HG03460 (cell line): ENCODE results near the gene PLCB1.
"Not testable (repeated sequence)": the region's sequence is repeated elsewhere in the genome, so short reads cannot be mapped to it uniquely, and the experiment has no call there.

Source experiments
- ATAC-seq: cut with Tn5 transposase; IDR thresholded peaks from one replicate; pipeline ENCODE4 v1.9.1; 2021; ENCODE audit not compliant: unreplicated experiment

PLCB1 gene

GRCh38 chr20:8155229-8155628 is 23.2 kb downstream of the PLCB1 start:
- no peak for ATAC-seq

GRCh38 chr20:8155812-8156211 is 23.7 kb downstream of the PLCB1 start:
- no peak for ATAC-seq

- peak; percentile 60 for ATAC-seq
Observed at GRCh38 chr20:8156235-8157079, 24.4 kb downstream of the PLCB1 start.

GRCh38 chr20:8159217-8159616 is 27.2 kb downstream of the PLCB1 start:
- ATAC-seq, result not testable (repeated sequence)

GRCh38 chr20:8161264-8162071 is 29.4 kb downstream of the PLCB1 start:
- no peak for ATAC-seq

GRCh38 chr20:8162610-8163009 is 30.5 kb downstream of the PLCB1 start:
- ATAC-seq, result no peak

GRCh38 chr20:8163543-8163942 is 31.5 kb downstream of the PLCB1 start:
- ATAC-seq, result no peak

- ATAC-seq, result no peak
Observed at GRCh38 chr20:8166730-8167129, 34.7 kb downstream of the PLCB1 start.

GRCh38 chr20:8168785-8169288 is 36.8 kb downstream of the PLCB1 start:
- ATAC-seq, result no peak

GRCh38 chr20:8170921-8171320 is 38.9 kb downstream of the PLCB1 start:
- no peak for ATAC-seq

GRCh38 chr20:8172191-8172590 is 40.1 kb downstream of the PLCB1 start:
- no peak for ATAC-seq

GRCh38 chr20:8175741-8176675 is 43.9 kb downstream of the PLCB1 start:
- ATAC-seq, result no peak

GRCh38 chr20:8183526-8183925 is 51.5 kb downstream of the PLCB1 start:
- no peak for ATAC-seq

GRCh38 chr20:8187740-8188139 is 55.7 kb downstream of the PLCB1 start:
- no peak for ATAC-seq

- ATAC-seq, result no peak
Observed at GRCh38 chr20:8190043-8190880, 58.2 kb downstream of the PLCB1 start.

GRCh38 chr20:8194721-8195120 is 62.7 kb downstream of the PLCB1 start:
- no peak for ATAC-seq

- no peak for ATAC-seq
Observed at GRCh38 chr20:8196096-8196495, 64.0 kb downstream of the PLCB1 start.

- ATAC-seq, result no peak
Observed at GRCh38 chr20:8200220-8200619, 68.2 kb downstream of the PLCB1 start.

- ATAC-seq, result no peak
Observed at GRCh38 chr20:8203366-8203765, 71.3 kb downstream of the PLCB1 start.

GRCh38 chr20:8205996-8206395 is 73.9 kb downstream of the PLCB1 start:
- ATAC-seq, result no peak
